Mucosa of rectum (tissue), 2 donors: ENCODE results near the gene MITF.

Experiments used
- H3K27ac ChIP-seq, 2 donors: one replicate each; pipeline ENCODE4 v1.7.0; 2013; ENCODE audit warnings: inconsistent platforms in 2 of 2, low read depth in 2 of 2, low read length in 2 of 2
- H3K27me3 ChIP-seq, 2 donors: one replicate each; pipeline ENCODE4 v1.7.0; 2013; ENCODE audit warnings: low read length in 2 of 2; ENCODE audit not compliant: control insufficient read depth in 2 of 2, insufficient read depth in 2 of 2
- H3K36me3 ChIP-seq, 2 donors: one replicate each; pipeline ENCODE4 v1.7.0; 2013; ENCODE audit warnings: low read length in 2 of 2; ENCODE audit not compliant: control insufficient read depth in 2 of 2, insufficient read depth in 2 of 2
- H3K4me1 ChIP-seq, 2 donors: one replicate each; pipeline ENCODE4 v1.7.0; 2013; ENCODE audit warnings: low read length in 2 of 2, mild to moderate bottlenecking in 1 of 2; ENCODE audit not compliant: control insufficient read depth in 2 of 2, insufficient read depth in 2 of 2
- H3K4me3 ChIP-seq, 2 donors: one replicate each; pipeline ENCODE4 v1.7.0; 2013; ENCODE audit warnings: low read length in 2 of 2
- H3K9ac ChIP-seq, 2 donors: one replicate each; pipeline ENCODE4 v1.7.0; 2013; ENCODE audit warnings: low read length in 2 of 2, low read depth in 1 of 2, mild to moderate bottlenecking in 1 of 2
- H3K9me3 ChIP-seq, 2 donors: one replicate each; pipeline ENCODE4 v1.7.0; 2013; ENCODE audit warnings: low read length in 2 of 2; ENCODE audit not compliant: control insufficient read depth in 2 of 2
- donor health status: healthy.
- donor health status: Normal muscosa, but diverticular disease.

The MITF gene

DNA sequence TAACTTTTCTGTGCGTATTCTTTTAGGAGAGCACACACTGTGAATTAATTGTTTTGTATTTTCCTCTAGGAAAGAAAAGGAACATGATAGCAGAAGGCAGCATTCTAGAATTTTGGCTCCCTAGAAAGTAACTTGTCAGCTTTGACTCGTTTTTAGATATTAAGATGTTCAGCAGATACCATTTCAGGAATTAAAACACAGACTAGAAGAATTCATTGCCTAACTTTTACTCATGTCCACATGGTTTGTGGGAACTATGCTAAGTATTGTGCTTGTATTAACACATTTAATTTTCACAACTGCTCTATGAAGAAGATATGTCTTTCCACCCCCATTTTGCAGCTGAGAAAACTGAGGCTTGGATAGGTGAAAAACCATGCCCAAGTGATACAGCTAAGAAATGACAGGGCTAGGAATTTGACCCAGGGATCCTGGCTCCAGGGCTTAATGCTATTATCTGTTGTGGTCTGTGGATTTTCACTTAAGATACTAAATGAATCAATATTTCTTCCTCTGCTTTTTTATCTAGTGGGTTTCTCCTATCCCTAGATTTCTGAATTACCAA is 128.8 kb downstream of the MITF start:
- Histone ChIP-seq H3K4me1 (no peaks in the 10 kb centered on the region), H3K27ac (no peak overlapping the region), H3K36me3 (no peaks in the 10 kb centered on the region), H3K9me3 (no peaks in the 10 kb centered on the region), H3K9ac (no peak overlapping the region), H3K27me3 (no peaks in the 10 kb centered on the region), H3K4me3 (no peak overlapping the region)

DNA sequence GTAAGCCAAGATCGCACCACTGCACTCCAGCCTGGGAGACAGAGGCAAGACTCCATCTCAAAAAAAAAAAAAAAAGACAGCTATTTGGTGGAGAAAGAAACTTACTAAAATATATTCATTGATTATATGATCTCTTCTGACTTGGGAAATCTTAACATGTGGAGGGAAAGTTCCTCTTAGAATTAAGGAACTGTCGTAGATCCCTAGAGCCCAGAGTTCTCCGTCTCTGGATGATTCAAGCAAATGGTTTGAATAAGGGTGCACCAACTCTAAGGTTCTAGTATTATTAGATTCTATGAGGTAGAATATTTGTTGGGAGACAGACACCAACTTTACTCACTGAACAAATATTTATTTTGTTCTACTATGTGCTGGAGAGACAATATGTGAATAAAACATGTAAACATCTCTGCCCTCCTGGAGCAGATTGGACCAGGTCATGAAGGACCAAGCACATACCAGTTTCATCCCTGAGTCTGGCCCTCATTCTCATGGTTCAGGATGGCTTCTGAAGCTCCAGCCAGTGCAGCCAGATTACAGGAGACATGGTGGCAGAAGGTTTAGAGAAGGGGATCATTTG is 129.7 kb downstream of the MITF start:
- Histone ChIP-seq H3K27ac (no peak overlapping the region), H3K4me3 (no peak overlapping the region), H3K27me3 (no peaks in the 10 kb centered on the region), H3K4me1 (no peaks in the 10 kb centered on the region), H3K9ac (no peak overlapping the region), H3K9me3 (no peaks in the 10 kb centered on the region), H3K36me3 (no peaks in the 10 kb centered on the region)

DNA sequence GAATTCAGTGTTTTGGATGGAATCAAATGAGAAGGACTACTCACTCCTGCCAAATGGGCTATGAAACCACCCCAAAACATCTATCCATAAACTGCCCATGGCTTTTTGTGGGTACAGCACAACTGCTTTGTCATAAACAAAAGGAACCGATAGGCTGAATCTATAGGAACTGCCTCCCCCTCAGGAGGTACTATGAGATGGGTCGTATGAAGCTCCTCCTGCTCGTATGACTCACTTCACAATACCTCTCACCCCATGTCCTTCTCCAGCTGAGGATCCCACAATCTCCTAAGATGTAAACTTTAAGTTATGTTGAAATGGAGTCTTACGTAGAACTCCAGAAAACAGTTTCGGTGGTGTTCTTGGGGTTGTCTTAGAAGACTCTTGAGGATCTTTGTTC is 130.4 kb downstream of the MITF start:
- H3K4me3 ChIP-seq: no peak overlapping the region
- no peaks in the 10 kb centered on the region for H3K27me3 ChIP-seq
- no peaks in the 10 kb centered on the region for H3K4me1 ChIP-seq
- no peak overlapping the region for H3K9ac ChIP-seq
- no peak overlapping the region for H3K27ac ChIP-seq
- no peaks in the 10 kb centered on the region for H3K9me3 ChIP-seq
- H3K36me3 ChIP-seq: no peaks in the 10 kb centered on the region

DNA sequence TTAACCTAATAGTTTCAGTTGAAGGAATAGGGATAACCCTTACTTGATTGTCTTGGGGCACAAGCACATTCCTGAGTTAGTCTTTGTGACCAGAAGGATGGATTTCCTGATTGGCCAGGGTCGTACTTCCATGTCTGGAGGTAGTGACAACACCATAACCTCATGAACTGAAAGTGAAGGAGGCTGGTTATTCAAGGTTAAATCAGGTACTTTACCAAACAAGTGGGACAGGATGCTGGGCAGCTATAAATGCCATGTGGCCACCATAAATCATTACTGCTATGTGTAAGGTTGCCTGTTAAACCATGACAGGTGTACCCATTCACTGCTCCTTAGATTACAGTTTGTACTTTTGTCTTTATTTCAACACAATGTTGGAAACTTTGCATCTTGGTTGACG is 132.0 kb downstream of the MITF start:
- no peaks in the 10 kb centered on the region for H3K36me3 ChIP-seq
- H3K4me3 ChIP-seq: no peak overlapping the region
- H3K27ac ChIP-seq: no peak overlapping the region
- no peaks in the 10 kb centered on the region for H3K9me3 ChIP-seq
- no peak overlapping the region for H3K9ac ChIP-seq
- no peaks in the 10 kb centered on the region for H3K4me1 ChIP-seq
- H3K27me3 ChIP-seq: no peaks in the 10 kb centered on the region

DNA sequence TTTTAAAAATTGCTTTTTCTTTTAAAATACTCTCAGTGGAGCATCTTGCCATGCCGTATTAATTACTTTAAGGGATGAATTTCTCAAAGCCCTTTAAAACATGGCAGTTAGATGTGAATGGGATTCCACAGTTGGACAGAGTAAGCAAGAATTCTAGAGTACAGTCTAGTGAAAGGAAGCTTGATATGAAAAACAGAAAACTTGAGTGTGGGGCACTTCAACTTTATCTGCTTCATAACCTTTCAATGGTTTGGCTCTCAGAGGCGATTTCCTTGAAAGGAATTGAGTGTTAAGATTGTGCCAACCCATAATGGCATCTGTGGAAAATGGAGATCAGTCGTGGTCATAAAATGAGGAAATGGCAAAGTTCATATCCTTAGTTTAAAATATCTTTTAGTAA is 132.6 kb downstream of the MITF start:
- Histone ChIP-seq H3K4me1 (no peaks in the 10 kb centered on the region), H3K27ac (no peak overlapping the region), H3K9ac (no peak overlapping the region), H3K4me3 (no peak overlapping the region), H3K36me3 (no peaks in the 10 kb centered on the region), H3K27me3 (no peaks in the 10 kb centered on the region), H3K9me3 (no peaks in the 10 kb centered on the region)

DNA sequence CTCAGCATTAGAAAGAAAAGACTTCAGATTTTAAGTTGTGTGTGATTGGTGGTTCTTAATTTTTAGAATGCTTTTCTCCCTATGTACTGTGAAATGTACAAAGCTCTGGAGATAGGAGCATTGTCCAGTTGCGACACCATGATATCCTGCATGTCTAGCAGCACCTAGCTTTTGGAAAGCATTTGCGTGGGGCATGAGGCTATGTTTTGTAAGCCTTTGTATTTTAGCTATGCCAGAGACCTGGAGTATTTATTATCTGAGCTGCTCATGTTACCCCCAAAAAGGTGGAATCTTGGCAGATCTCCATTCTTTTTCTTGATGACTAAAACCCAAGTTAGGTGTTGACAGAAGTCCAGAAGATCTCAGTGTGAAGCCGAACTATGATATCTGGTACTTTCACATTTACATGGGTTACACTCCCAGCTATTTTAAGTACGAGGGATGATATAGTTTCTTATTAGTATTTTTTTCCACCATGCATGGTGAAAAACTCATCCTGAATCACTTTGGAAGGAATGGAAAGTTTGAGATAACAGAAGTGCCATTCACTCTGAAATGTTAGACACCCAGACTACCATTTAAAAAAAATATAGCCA is 133.6 kb downstream of the MITF start:
- Histone ChIP-seq H3K4me1 (no peaks in the 10 kb centered on the region), H3K9me3 (no peaks in the 10 kb centered on the region), H3K4me3 (no peak overlapping the region), H3K27me3 (no peaks in the 10 kb centered on the region), H3K27ac (no peak overlapping the region), H3K9ac (no peak overlapping the region), H3K36me3 (no peaks in the 10 kb centered on the region)

DNA sequence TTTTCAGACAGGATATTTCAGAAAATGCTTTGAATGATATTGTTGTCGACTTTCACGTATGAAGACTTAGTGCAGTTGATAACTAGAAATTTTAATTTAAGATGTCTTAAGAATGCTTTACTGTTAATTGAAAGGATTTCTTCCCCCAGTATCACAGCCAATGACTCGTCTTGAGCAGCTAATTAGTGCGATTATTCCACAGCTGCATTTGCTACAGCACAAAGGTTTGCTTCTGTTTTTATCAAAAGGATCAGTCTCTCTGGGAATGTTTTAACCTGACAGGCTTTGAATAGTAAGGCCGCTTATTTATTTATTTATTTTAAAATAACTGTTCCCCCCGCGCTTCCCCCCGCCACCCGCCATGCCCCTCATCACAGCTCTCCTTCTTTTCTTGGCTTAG is 136.8 kb downstream of the MITF start:
- no peaks in the 10 kb centered on the region for H3K9me3 ChIP-seq
- H3K4me3 ChIP-seq: no peak overlapping the region
- no peaks in the 10 kb centered on the region for H3K36me3 ChIP-seq
- no peaks in the 10 kb centered on the region for H3K4me1 ChIP-seq
- no peaks in the 10 kb centered on the region for H3K27me3 ChIP-seq
- no peak overlapping the region for H3K27ac ChIP-seq
- H3K9ac ChIP-seq: no peak overlapping the region

DNA sequence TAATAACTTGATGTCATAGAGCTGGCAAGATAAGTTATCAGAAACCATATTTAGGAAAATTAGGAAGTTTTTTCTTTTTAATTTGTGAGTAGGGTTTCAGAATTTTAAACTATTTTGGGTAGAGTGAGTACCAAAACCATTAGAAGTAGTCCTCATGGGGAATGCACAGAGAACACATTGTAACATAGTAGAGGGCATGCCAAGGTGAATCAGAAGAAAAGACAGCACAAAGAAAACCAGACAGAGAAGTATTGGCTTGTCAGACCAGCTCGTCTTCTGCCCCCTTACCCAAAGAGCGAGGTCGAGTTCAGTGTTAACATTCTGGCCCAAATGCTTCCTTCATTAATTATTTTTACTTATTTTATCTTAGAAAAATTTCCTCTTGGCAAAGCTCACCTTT is 139.0 kb downstream of the MITF start:
- Histone ChIP-seq H3K27me3 (no peaks in the 10 kb centered on the region), H3K9me3 (no peaks in the 10 kb centered on the region), H3K4me1 (no peaks in the 10 kb centered on the region), H3K4me3 (no peak overlapping the region), H3K9ac (no peak overlapping the region), H3K27ac (no peak overlapping the region), H3K36me3 (no peaks in the 10 kb centered on the region)

DNA sequence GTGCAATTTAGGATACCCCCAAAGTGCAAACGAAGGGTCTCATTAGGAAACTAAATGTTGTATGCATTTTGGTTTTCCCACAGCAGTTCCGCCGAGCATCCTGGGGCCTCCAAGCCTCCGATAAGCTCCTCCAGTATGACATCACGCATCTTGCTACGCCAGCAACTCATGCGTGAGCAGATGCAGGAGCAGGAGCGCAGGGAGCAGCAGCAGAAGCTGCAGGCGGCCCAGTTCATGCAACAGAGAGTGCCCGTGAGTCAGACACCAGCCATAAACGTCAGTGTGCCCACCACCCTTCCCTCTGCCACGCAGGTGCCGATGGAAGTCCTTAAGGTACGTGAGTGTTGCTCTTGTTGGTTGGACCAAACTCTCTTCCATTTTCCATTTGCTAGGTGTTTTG is 139.8 kb downstream of the MITF start:
- no peaks in the 10 kb centered on the region for H3K36me3 ChIP-seq
- no peaks in the 10 kb centered on the region for H3K4me1 ChIP-seq
- H3K27ac ChIP-seq: no peak overlapping the region
- H3K9me3 ChIP-seq: no peaks in the 10 kb centered on the region
- H3K9ac ChIP-seq: no peak overlapping the region
- H3K4me3 ChIP-seq: no peak overlapping the region
- H3K27me3 ChIP-seq: no peaks in the 10 kb centered on the region

DNA sequence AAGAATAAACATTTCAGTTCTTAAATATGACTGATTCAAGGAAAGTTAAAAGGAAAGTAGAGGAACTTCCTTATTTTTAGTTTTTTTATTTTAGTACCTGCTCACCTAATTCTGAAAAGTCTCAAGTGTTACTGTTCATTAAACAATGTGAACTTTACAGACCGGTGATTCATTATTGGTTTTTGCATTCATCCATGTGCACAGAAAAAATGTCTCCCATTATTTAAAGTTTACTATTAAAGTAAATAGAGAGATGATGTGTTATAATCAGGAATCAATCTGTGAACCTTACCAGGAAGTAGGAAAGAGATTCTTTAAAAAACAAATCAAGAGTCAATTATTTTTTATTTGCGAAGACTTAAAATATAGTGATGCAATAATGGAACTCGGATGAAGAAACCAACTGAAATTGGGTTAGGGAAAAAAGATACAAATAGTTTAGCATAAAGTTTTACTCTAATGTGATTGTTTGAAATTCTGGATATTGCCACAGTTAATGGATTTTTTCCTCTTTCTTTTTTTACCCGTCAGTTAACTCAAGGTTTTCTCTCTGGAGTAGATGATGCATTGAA is 140.9 kb downstream of the MITF start:
- Histone ChIP-seq H3K27me3 (no peaks in the 10 kb centered on the region), H3K36me3 (no peaks in the 10 kb centered on the region), H3K9me3 (no peaks in the 10 kb centered on the region), H3K27ac (no peak overlapping the region), H3K9ac (no peak overlapping the region), H3K4me1 (no peaks in the 10 kb centered on the region), H3K4me3 (no peak overlapping the region)
